Activated T-cell treated with anti-CD3 and anti-CD28 coated beads, Interleukin-2, amount 50 U/mL, for 48 hours (primary cell): ENCODE measurements around the gene ANKDD1A.

Experiments used
- DNase-seq, 2 experiments: peaks; one replicate each; pipeline ENCODE4 v3.0.0-alpha.2; 2020

The ANKDD1A gene

GRCh38 chr15:64896371-64897069 is 15.2 kb upstream of the ANKDD1A start:
- no peak for DNase-seq

- DNase-seq = no peak
Observed at GRCh38 chr15:64897345-64897985, 14.2 kb upstream of the ANKDD1A start.

- DNase-seq = no peak
Observed at GRCh38 chr15:64898406-64898805, 13.3 kb upstream of the ANKDD1A start.

GRCh38 chr15:64901141-64901540 is 10.6 kb upstream of the ANKDD1A start:
- no peak for DNase-seq

GRCh38 chr15:64901914-64902313 is 9.8 kb upstream of the ANKDD1A start:
- DNase-seq = no peak

- no peak for DNase-seq
Observed at GRCh38 chr15:64902863-64903262, 8.8 kb upstream of the ANKDD1A start.

- DNase-seq = no peak
Observed at GRCh38 chr15:64903326-64903950, 8.3 kb upstream of the ANKDD1A start.

GRCh38 chr15:64904189-64904588 is 7.5 kb upstream of the ANKDD1A start:
- DNase-seq = no peak

- DNase-seq = peak; percentile 87 to 90
Observed at GRCh38 chr15:64905119-64905831, 6.4 kb upstream of the ANKDD1A start.

GRCh38 chr15:64905941-64906340 is 5.8 kb upstream of the ANKDD1A start:
- no peak for DNase-seq

- no peak for DNase-seq
Observed at GRCh38 chr15:64906402-64906801, 5.3 kb upstream of the ANKDD1A start.

- DNase-seq = no peak
Observed at GRCh38 chr15:64907991-64908390, 3.7 kb upstream of the ANKDD1A start.

- DNase-seq = no peak
Observed at GRCh38 chr15:64909546-64909945, 2.2 kb upstream of the ANKDD1A start.

GRCh38 chr15:64912379-64913325 is 950 bp downstream of the ANKDD1A start:
- DNase-seq = no peak

GRCh38 chr15:64915518-64916227 is 4.0 kb downstream of the ANKDD1A start:
- no peak for DNase-seq

GRCh38 chr15:64916365-64916764 is 4.7 kb downstream of the ANKDD1A start:
- DNase-seq = no peak

GRCh38 chr15:64917211-64917610 is 5.5 kb downstream of the ANKDD1A start:
- DNase-seq = no peak

- DNase-seq = no peak
Observed at GRCh38 chr15:64919721-64920120, 8.0 kb downstream of the ANKDD1A start.

GRCh38 chr15:64921711-64922110 is 10.0 kb downstream of the ANKDD1A start:
- DNase-seq = no peak

- no peak for DNase-seq
Observed at GRCh38 chr15:64923546-64923945, 11.8 kb downstream of the ANKDD1A start.
